Muscle layer of duodenum (tissue), 2 donors: ENCODE results near the gene ACER3.

ENCODE experiments used
- H3K27ac ChIP-seq: one replicate; pipeline ENCODE4 v1.7.0; 2013; ENCODE audit warnings: mild to moderate bottlenecking, low read length
- H3K27me3 ChIP-seq: one replicate; pipeline ENCODE4 v1.7.0; 2013; ENCODE audit warnings: low read depth, mild to moderate bottlenecking, control low read depth, low read length
- H3K36me3 ChIP-seq, 2 donors: one replicate each; pipeline ENCODE4 v1.7.0; 2013; ENCODE audit warnings: low read length in 2 of 2, control low read depth in 1 of 2, mild to moderate bottlenecking in 1 of 2; ENCODE audit not compliant: insufficient read depth in 2 of 2, control insufficient read depth in 1 of 2
- H3K4me1 ChIP-seq, 2 donors: one replicate each; pipeline ENCODE4 v1.7.0; 2013; ENCODE audit warnings: low read length in 2 of 2, mild to moderate bottlenecking in 2 of 2, control low read depth in 1 of 2, moderate library complexity in 1 of 2; ENCODE audit not compliant: insufficient read depth in 2 of 2, control insufficient read depth in 1 of 2
- H3K4me3 ChIP-seq, 2 donors: one replicate each; pipeline ENCODE4 v1.7.0; 2013; ENCODE audit warnings: low read length in 2 of 2, low read depth in 1 of 2, mild to moderate bottlenecking in 1 of 2
- H3K9me3 ChIP-seq, 2 donors: one replicate each; pipeline ENCODE4 v1.7.0; 2013; ENCODE audit warnings: low read length in 2 of 2, control low read depth in 1 of 2, mild to moderate bottlenecking in 1 of 2; ENCODE audit not compliant: control insufficient read depth in 1 of 2
- donor health status: healthy.

ACER3 gene

GRCh38 chr11:77031599-77031998 lies 170.9 kb downstream of the ACER3 start:
- no peak overlapping the region for H3K27ac ChIP-seq
- no peaks in the 10 kb centered on the region for H3K4me1 ChIP-seq
- H3K27me3 ChIP-seq: no peaks in the 10 kb centered on the region

GRCh38 chr11:77035039-77035438 lies 174.3 kb downstream of the ACER3 start:
- Histone ChIP-seq H3K4me1 (peaks cover 0 to 4% of the 10 kb centered on the region in 2 donors), H3K27ac (peak overlapping the region; percentile 63), H3K36me3 (no peaks in the 10 kb centered on the region), H3K4me3 (peak overlapping the region in 1 of 2 donors; percentile 44), H3K9me3 (no peaks in the 10 kb centered on the region), H3K27me3 (peaks cover under 1% of the 10 kb centered on the region)

More at GRCh38 chr11:77031599-77031998, 170.9 kb downstream of the ACER3 start:
- Histone ChIP-seq H3K4me3 (no peak overlapping the region), H3K36me3 (no peaks in the 10 kb centered on the region), H3K9me3 (no peaks in the 10 kb centered on the region)

GRCh38 chr11:77035580-77035979 lies 174.9 kb downstream of the ACER3 start:
- H3K9me3 ChIP-seq: no peaks in the 10 kb centered on the region
- peak overlapping the region in 1 of 2 donors; percentile 44 for H3K4me3 ChIP-seq
- H3K27ac ChIP-seq: peak overlapping the region; percentile 63
- peaks cover 0 to 4% of the 10 kb centered on the region in 2 donors for H3K4me1 ChIP-seq
- H3K27me3 ChIP-seq: peaks cover 6% of the 10 kb centered on the region
- no peaks in the 10 kb centered on the region for H3K36me3 ChIP-seq

- H3K36me3 ChIP-seq: no peaks in the 10 kb centered on the region
- no peak overlapping the region for H3K4me3 ChIP-seq
- peaks cover 6% of the 10 kb centered on the region for H3K27me3 ChIP-seq
- H3K27ac ChIP-seq: no peak overlapping the region
- H3K9me3 ChIP-seq: no peaks in the 10 kb centered on the region
- peaks cover 0 to 4% of the 10 kb centered on the region in 2 donors for H3K4me1 ChIP-seq
Measured at GRCh38 chr11:77036398-77036797, 175.7 kb downstream of the ACER3 start.

- H3K4me1 ChIP-seq: peaks cover 0 to 4% of the 10 kb centered on the region in 2 donors
- H3K36me3 ChIP-seq: no peaks in the 10 kb centered on the region
- H3K27me3 ChIP-seq: peaks cover 6% of the 10 kb centered on the region
- no peak overlapping the region for H3K27ac ChIP-seq
- H3K9me3 ChIP-seq: no peaks in the 10 kb centered on the region
- H3K4me3 ChIP-seq: no peak overlapping the region
Measured at GRCh38 chr11:77037057-77037456, 176.3 kb downstream of the ACER3 start.

GRCh38 chr11:77038029-77038824 lies 177.5 kb downstream of the ACER3 start:
- peaks cover 6% of the 10 kb centered on the region for H3K27me3 ChIP-seq
- H3K4me3 ChIP-seq: no peak overlapping the region
- H3K27ac ChIP-seq: no peak overlapping the region
- no peaks in the 10 kb centered on the region for H3K9me3 ChIP-seq
- no peaks in the 10 kb centered on the region for H3K36me3 ChIP-seq
- H3K4me1 ChIP-seq: peaks cover 0 to 4% of the 10 kb centered on the region in 2 donors

GRCh38 chr11:77038825-77039326 lies 178.2 kb downstream of the ACER3 start:
- Histone ChIP-seq H3K9me3 (no peaks in the 10 kb centered on the region), H3K27me3 (peaks cover 6% of the 10 kb centered on the region), H3K4me3 (no peak overlapping the region), H3K27ac (no peak overlapping the region), H3K36me3 (no peaks in the 10 kb centered on the region), H3K4me1 (peaks cover 0 to 4% of the 10 kb centered on the region in 2 donors)

- Histone ChIP-seq H3K27me3 (peaks cover 6% of the 10 kb centered on the region), H3K4me1 (peaks cover 0 to 4% of the 10 kb centered on the region in 2 donors), H3K4me3 (peak overlapping the region; percentile 3 to 55), H3K36me3 (no peaks in the 10 kb centered on the region), H3K9me3 (no peaks in the 10 kb centered on the region), H3K27ac (no peak overlapping the region)
Measured at GRCh38 chr11:77039491-77040400, 179.0 kb downstream of the ACER3 start.

GRCh38 chr11:77040401-77040777 lies 179.7 kb downstream of the ACER3 start:
- peaks cover 6% of the 10 kb centered on the region for H3K27me3 ChIP-seq
- no peaks in the 10 kb centered on the region for H3K36me3 ChIP-seq
- peak overlapping the region in 1 of 2 donors; percentile 55 for H3K4me3 ChIP-seq
- no peaks in the 10 kb centered on the region for H3K9me3 ChIP-seq
- H3K4me1 ChIP-seq: peaks cover 0 to 4% of the 10 kb centered on the region in 2 donors
- no peak overlapping the region for H3K27ac ChIP-seq

- no peaks in the 10 kb centered on the region for H3K36me3 ChIP-seq
- no peak overlapping the region for H3K4me3 ChIP-seq
- no peak overlapping the region for H3K27ac ChIP-seq
- H3K9me3 ChIP-seq: no peaks in the 10 kb centered on the region
- H3K4me1 ChIP-seq: peaks cover 0 to 7% of the 10 kb centered on the region in 2 donors
- peaks cover 6% of the 10 kb centered on the region for H3K27me3 ChIP-seq
Measured at GRCh38 chr11:77040889-77041288, 180.2 kb downstream of the ACER3 start.

- Histone ChIP-seq H3K4me1 (peaks cover 4 to 11% of the 10 kb centered on the region in 2 donors), H3K27me3 (peaks cover 6% of the 10 kb centered on the region), H3K4me3 (no peak overlapping the region), H3K9me3 (no peaks in the 10 kb centered on the region), H3K36me3 (no peaks in the 10 kb centered on the region), H3K27ac (no peak overlapping the region)
Measured at GRCh38 chr11:77042111-77042726, 181.5 kb downstream of the ACER3 start.
